ENCODE measurements around the gene ATP5F1E.

DNA sequence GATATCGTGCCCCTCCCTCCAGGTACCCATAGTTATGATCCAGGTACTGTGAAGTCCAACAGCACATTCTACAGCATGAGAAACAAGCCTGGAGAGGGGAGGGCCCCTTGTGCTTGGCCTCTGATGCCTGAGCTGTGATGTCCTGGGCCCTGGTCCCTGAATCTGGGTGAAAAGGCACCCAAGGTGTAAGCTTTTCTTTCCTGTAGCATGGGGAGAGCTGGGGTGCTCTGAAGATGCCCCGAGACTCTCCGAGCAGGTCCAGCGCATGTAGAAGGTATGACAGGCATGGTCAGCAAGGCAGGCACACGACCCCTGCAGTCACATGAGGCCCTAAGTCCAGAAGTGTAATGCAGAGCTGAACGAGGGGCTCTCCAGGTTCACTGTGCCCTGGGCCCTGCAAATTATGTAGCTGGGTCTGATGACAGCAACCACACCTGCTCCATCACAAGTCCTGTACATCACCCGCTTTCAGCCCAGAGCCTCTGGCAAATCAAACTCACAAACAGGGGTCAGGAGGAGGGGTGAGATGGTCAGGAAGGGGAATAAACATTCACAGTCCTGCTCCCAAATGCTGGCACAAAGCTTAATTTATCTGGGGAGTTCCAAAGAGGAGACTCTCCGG, 23.3 kb downstream of the ATP5F1E start:
- TF ChIP-seq, protein P1, sequence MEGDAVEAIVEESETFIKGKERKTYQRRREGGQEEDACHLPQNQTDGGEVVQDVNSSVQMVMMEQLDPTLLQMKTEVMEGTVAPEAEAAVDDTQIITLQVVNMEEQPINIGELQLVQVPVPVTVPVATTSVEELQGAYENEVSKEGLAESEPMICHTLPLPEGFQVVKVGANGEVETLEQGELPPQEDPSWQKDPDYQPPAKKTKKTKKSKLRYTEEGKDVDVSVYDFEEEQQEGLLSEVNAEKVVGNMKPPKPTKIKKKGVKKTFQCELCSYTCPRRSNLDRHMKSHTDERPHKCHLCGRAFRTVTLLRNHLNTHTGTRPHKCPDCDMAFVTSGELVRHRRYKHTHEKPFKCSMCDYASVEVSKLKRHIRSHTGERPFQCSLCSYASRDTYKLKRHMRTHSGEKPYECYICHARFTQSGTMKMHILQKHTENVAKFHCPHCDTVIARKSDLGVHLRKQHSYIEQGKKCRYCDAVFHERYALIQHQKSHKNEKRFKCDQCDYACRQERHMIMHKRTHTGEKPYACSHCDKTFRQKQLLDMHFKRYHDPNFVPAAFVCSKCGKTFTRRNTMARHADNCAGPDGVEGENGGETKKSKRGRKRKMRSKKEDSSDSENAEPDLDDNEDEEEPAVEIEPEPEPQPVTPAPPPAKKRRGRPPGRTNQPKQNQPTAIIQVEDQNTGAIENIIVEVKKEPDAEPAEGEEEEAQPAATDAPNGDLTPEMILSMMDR (IDR thresholded peaks at IDR 0.05) = no peak
- no peak for TF ChIP-seq POLR2A (IDR thresholded peaks at IDR 0.05)

Data from lower leg skin (tissue), 3 donors.